Ovary (tissue), 10 donors: ENCODE results near the gene LRRC8A. TPM values are rescaled to one million over a fixed set of nuclear protein-coding genes. Genes with fewer than 3 reads are reported as not detected.

Source experiments
- DNase-seq, 5 donors: peaks; one replicate each; pipeline ENCODE4 v3.0.0-alpha.2; 2019 to 2020
- H3K27ac ChIP-seq, 2 donors: fragments of 200-600 bp; one replicate each; pipeline versions ENCODE4 v1.5.1 to v1.8.0; 2019 to 2022
- H3K27me3 ChIP-seq: fragments of 200-600 bp; one replicate; pipeline ENCODE4 v1.8.0; 2022
- H3K36me3 ChIP-seq: fragments of 200-600 bp; sonication (generic); one replicate; pipeline ENCODE4 v1.5.1; 2019
- H3K4me1 ChIP-seq: one replicate; pipeline ENCODE4 v1.8.1; 2013; ENCODE audit warnings: mild to moderate bottlenecking, moderate library complexity; ENCODE audit not compliant: insufficient read depth
- H3K4me3 ChIP-seq: fragments of 200-600 bp; sonication (generic); one replicate; pipeline ENCODE4 v1.5.1; 2017
- H3K9me3 ChIP-seq, 2 donors: fragments of 200-600 bp in 1 of 2; sonication (generic) in 1 of 2; one replicate each; pipeline versions ENCODE4 v1.5.1 to v1.8.1; 2013 to 2019; ENCODE audit warnings: mild to moderate bottlenecking in 1 of 2, moderate library complexity in 1 of 2
- CTCF ChIP-seq, 3 donors: fragments of 450-650 bp in 2 of 3; fragments of 200-600 bp in 1 of 3; IDR thresholded peaks; one replicate each; pipeline versions ENCODE4 v1.5.1 to v1.8.0; 2016 to 2022; ENCODE audit warnings: antibody characterized with exemption in 3 of 3, mild to moderate bottlenecking in 1 of 3
- EP300 ChIP-seq: sonication (generic); formaldehyde crosslinking; IDR thresholded peaks from one replicate; pipeline ENCODE4 v1.6.1; 2017; ENCODE audit warnings: antibody characterized with exemption
- POLR2A ChIP-seq: fragments of 450-650 bp; IDR thresholded peaks from one replicate; pipeline ENCODE4 v1.6.1; 2017; ENCODE audit warnings: antibody characterized with exemption, mild to moderate bottlenecking, moderate library complexity
- WGBS, 3 donors: extraction: QIAGEN DNeasy Blood & Tissue Kit in 1 of 3; methylation state at CpG; one replicate each; pipeline versions ENCODE4 v1.1.5 to v1.1.7; 2013 to 2017; 5-methylcytosine and 5-hydroxymethylcytosine counted together
- intact Hi-C, 4 donors: fragments of 100-400 bp; cut with DNase I; formaldehyde crosslinking; loops; one replicate each; pipeline versions ENCODE4 v1.11.0 to v1.15.1; 2022 to 2023
- long read RNA-seq, 3 donors: library from polyadenylated mRNA in 2 of 3; unstranded in 2 of 3; transcript quantifications; one replicate each; pipeline ENCODE4 v2.0.0 and lab custom pipeline, GENCODE V29; 2021 to 2026
- polyA plus RNA-seq, 2 donors: library from polyadenylated mRNA; stranded (reverse); fragments of 200-250 nt in 1 of 2; fragments of 350-450 nt in 1 of 2; fragmentation: Illumina TruSeq in 1 of 2; extraction: RNeasy Lipid Tissue Mini Kit (QIAGEN cat#74804) in 1 of 2; gene quantifications; one replicate each; pipeline ENCODE4 v1.2.3, GENCODE V29; 2013 to 2014
- total RNA-seq, 7 donors: library from RNA; depleted of rRNA in 2 of 7; stranded (reverse); fragments of >200 nt in 2 of 7; fragmentation: NEBNext Ultra II Directional in 3 of 7; extraction: Animal tissue kit (Norgen Biotek cat#: 25700) in 3 of 7; gene quantifications; one replicate each; pipeline versions ENCODE4 v1.1.0 to v1.2.4, GENCODE V29; 2016 to 2023
- donor health status: DM: no; HTN: no; CAD: no; lungs with moderate emphysema.
- donor health status: DM: no; HTN: no; CAD: no.
- donor health status: Bipolar disorder and iron deficiency.
- donor health status: DM: yes; HTN: yes; CAD: no.
- donor health status: DM: no; HTN: no; CAD: no.
- donor health status: DM: yes; HTN: yes; CAD: no.

Gene LRRC8A
- total RNA-seq (10 to 100 TPM; 18.1 to 39.7 (median 26.4) TPM), polyA plus RNA-seq (10 to 100 TPM; 21.2 to 28.5 TPM)
- long read RNA-seq, donor 1, full-length matches to known transcripts, result 1 of 51 reads
- long read RNA-seq, donor 1, partial matches to known transcripts, result 38 of 51 reads
- long read RNA-seq, donor 1, other reads (novel, unspliced or antisense), result 12 of 51 reads
- long read RNA-seq, donor 2, full-length matches to known transcripts, result 11 of 22 reads
- long read RNA-seq, donor 2, partial matches to known transcripts, result 11 of 22 reads
- long read RNA-seq, donor 2, other reads (novel, unspliced or antisense), result 0 of 22 reads
- long read RNA-seq, donor 3, full-length matches to known transcripts, result 64 of 106 reads
- long read RNA-seq, donor 3, partial matches to known transcripts, result 25 of 106 reads
- long read RNA-seq, donor 3, other reads (novel, unspliced or antisense), result 17 of 106 reads

DNA sequence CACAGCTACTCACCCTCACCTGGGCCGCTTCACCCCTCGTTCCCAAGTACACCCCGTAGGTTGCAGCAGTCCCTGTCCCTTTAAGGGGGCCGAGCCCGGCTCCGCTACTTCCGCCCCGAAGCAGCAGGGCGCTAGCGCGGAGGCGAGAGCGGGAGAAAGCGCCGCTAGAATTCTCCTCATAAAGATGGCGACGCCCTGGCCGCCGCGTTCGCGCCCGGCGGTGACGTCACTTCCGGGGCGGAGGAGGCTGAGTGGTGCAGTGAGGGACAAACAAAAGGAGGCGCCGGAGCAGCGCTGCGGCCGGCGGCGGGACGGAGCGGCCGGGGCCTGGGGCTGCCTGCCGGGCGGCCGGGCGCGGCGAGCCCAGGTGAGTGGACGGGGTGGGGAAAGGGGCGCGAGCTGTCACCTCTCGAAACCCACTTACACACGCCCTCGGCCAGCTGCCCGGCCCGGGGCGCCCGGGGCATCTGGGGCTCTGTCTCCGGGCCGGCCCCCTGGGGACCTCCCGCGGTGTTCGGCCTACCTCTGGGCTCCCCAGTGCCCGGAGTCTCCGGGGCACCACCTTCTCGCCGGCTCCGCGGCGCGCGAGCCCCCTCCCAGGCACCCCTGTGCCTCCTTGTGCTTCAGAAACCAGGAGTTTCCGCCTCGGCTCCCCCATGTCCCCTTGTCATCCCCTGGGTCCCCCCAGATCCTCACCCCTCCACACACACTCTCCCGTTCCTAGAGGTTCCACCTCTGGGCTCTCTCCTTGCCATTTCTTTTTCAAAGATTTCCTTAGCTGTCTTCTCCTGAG, at the start of gene LRRC8A, which contains the start of gene KYAT1:
Gene LRRC8A (plus strand): TSS at position 250 of the 793 bp plus-strand sequence. CDS start 25,032 bp downstream, outside the sequence.
Gene KYAT1 (minus strand): TSS at position 67 of the 793 bp plus-strand sequence. CDS start 36,545 bp downstream, outside the sequence.
- H3K27ac ChIP-seq, result peak within 1 kb of the TSS; percentile 99 to 100
- peak; percentile 97 to 98 (median 97) for DNase-seq
- H3K36me3 ChIP-seq, result no peaks in the 10 kb centered on the region
- H3K9me3 ChIP-seq, result no peaks in the 10 kb centered on the region
- WGBS, 3 donors, result 0 to 1% (median 1%) methylated on average over 43 to 70 of the region's 70 CpGs
- H3K4me3 ChIP-seq, result peak within 1 kb of the TSS; percentile 92
- H3K4me1 ChIP-seq, result peaks cover 11% of the 10 kb centered on the region
- intact Hi-C loops, result loop anchor here in 3 of 4 donors (5.0 kb wide), 1 partner anchor 35 kb away; no protein-coding TSS in a partner anchor
- peak in 1 of 3 donors; percentile 44 for TF ChIP-seq CTCF (IDR thresholded peaks at IDR 0.05)
- TF ChIP-seq EP300, result no peak
- peak; percentile 59 for TF ChIP-seq POLR2A
- no peaks in the 10 kb centered on the region for H3K27me3 ChIP-seq

DNA sequence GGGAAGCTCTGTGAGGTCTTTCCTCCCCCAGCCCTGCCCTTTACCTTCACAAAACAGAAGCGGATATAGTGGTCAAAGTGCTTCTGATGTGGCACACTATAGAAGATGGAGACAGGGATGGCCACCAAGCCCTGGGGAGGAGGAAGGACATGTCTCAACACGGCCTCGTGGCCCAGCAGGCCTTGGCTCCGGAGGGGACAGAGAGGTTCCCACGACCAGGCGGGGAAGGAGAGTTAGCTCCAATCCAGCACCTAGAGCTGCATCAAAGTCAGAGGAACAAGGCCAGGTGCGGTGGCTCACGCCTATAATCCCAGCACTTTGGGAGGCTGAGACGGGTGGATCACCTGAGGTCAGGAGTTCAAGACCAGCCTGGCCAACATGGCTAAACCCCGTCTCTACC, 48.2 kb upstream of the LRRC8A start:
- Histone ChIP-seq H3K4me3 (no peak overlapping the region), H3K9me3 (no peaks in the 10 kb centered on the region), H3K27me3 (no peaks in the 10 kb centered on the region), H3K36me3 (no peaks in the 10 kb centered on the region), H3K4me1 (peaks cover 4% of the 10 kb centered on the region), H3K27ac (no peak overlapping the region)
- WGBS, 3 donors, result 90 to 97% (median 96%) methylated on average over 10 of the region's 10 CpGs
- intact Hi-C loops, result no loop called here
- no peak for TF ChIP-seq POLR2A
- TF ChIP-seq EP300, result no peak
- TF ChIP-seq CTCF (IDR thresholded peaks at IDR 0.05), result no peak
- DNase-seq, result no peak

DNA sequence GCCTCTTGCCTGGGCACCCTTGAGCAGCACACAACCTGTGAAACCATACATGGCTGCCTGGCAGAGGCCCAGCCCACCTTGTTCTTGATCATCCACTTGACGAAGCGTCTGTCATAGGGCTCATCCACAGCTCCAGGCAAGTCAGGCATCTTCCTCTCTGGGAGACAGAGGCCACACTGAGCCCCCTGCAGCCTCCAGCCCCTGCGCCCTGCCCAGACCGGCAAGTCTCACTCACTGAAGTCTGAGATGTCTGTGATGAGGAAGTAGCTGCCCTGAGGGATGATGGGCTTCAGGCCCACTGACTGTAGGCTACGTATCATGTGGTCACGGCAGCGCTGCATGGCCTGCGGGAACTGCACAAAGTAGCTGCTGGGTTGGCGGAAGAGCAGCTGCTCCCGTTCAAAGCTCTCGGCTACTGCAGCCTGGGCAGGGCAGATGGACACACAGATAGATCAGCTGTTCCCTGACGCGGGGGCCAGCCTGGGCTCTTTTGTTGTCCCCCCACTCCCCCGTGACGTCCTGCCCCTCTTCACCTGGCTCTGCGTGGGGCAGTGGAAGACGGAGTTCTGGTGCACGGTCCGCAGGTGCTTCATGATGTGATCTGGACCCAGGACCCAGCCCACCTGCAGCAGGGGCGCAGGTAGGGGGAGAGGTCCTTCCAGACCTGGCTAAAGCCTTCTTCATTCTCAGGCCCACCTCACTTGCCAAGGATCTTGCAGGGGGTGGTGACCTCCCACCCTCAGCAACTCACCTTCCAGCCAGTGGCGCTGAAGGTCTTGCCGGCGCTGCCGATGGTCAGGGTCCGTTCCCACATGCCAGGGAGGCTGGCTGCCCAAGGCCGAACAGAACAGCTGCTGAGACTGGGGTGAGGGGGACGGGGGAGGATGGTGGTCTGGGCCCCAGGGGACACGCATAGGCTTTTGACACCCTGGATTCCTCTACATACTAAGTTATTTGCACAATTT, 46.4 kb upstream of the LRRC8A start:
- TF ChIP-seq POLR2A (no peak), EP300 (no peak), CTCF (IDR thresholded peaks at IDR 0.05) (no peak)
- Histone ChIP-seq H3K27me3 (no peaks in the 10 kb centered on the region), H3K27ac (no peak overlapping the region), H3K4me1 (no peaks in the 10 kb centered on the region), H3K9me3 (no peaks in the 10 kb centered on the region), H3K36me3 (no peaks in the 10 kb centered on the region), H3K4me3 (no peak overlapping the region)
- 89 to 93% (median 92%) methylated on average over 28 of the region's 28 CpGs for WGBS, 3 donors
- intact Hi-C loops, result no loop called here
- DNase-seq, result no peak
